Fibroblast of the conjunctiva (primary cell): ENCODE measurements around the gene PRRT4.

ENCODE experiments used
- DNase-seq: peaks from one replicate; pipeline ENCODE4 v3.0.0-alpha.2; 2010; ENCODE audit warnings: low read depth

The PRRT4 gene

DNA sequence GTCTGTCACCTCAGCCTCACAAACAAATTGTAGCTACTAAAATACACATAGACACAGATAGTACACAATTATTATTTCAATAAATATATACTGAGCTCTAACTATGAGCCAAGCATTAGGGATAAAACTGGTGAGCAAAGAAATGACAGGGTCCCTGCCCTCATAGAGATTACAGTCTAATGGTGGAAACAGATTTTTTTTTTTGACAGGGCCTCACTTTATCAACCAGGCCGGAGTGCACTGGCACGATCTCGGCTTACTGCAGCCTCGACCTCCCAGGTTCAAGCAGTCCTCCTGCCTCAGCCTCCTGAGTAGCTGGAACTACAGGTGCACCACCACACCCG lies 17.1 kb downstream of the PRRT4 start:
- DNase-seq, result no peak

GRCh38 chr7:128343554-128344430 lies 17.7 kb downstream of the PRRT4 start, which contains the start of gene RBM28:
TSS of gene RBM28 (minus strand) at chr7:128343908. CDS start at chr7:128343793, 115 bp downstream.
- DNase-seq, result peak; percentile 75

DNA sequence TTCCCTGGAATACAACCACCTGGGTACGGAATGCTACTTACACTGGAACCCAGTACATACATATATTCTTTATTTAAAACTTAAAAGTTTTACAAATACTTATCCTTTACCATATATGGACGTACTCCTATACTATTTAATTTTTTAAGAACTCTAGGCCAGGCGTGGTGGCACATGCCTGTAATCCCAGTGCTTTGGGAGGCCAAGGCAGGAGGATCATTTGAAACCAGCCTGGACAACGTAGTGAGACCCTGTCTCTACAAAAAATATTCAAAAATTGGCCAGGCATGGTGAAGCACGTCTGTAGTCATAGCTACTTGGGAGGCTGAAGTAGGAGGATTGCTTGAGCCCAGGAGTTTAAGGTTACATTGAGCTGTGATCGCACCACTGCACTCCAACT lies 19.8 kb downstream of the PRRT4 start:
- no peak for DNase-seq

DNA sequence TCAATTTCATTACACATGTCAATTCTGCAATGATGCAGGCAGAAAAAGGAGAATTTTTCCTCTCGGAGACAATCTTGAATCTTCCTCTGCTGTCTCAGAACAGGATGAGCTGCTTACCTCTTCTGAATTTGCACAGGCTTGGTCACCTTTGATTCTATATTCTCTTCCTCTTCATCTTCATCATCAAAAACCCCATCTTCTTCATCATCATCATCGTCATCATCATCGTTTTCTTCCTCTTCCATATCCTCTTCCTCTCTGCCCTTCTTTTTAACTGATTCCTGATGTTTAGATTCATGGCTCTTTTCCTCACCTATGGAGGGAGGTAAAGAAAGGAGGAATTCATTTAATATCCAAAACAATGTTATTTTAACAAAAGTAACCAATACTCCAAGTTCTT lies 25.8 kb downstream of the PRRT4 start:
- DNase-seq, result no peak

DNA sequence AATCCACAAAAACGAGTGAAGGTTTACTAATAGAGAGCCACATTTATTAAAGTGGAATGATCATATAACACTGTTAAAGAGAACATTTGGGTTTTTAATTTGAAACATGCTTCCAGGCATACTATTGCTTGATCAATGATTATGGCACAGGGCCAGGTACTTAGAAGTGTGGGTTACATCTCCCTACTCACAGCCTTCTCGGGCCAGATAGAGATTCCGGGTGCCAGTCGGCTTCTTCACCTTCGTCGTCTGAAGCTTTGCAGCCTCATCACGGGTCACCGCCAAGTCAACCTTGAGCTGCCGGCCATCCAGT lies 37.2 kb downstream of the PRRT4 start:
- no peak for DNase-seq

DNA sequence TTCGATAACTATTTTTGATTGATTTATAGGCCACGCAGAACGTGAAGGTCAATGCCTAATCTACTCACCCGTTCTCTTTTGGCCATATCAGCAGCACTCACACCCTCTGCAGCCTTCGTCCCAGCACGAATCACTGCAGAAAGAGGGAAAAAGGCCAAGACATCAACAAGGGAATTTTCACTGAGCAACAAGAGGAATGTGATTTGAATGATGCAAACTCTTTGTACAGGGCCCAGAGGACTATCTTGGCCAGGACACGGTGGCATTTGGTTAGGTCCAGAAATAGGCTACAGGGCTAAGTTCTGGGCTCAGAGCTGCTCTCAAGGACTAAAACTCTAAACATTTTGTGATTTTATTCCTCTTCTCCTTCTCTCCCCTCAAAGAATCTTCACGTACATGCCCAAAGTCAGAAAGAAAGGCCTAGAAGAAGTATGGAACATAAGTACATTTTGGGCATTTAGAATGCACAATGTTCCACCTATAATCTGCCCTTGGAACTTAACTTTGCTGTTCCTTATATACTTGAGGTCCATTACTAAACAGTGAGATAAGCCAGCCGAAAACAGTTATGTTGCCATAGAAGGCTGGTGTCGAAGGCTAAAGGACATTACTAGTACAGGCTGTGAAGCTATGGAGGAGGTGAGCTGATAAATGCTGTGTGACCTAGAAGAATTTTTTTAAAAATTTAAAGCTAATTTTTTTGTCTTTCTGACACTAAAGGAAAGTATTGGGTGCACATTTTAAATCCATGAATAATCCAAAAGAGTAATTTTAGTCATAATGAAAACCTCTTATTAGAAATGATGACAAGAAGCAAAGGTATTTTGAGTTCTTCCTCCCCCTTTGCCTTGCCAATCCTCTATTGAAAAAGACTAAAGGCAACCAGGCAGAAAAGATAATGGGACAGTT lies 37.8 kb downstream of the PRRT4 start:
- DNase-seq, result no peak

DNA sequence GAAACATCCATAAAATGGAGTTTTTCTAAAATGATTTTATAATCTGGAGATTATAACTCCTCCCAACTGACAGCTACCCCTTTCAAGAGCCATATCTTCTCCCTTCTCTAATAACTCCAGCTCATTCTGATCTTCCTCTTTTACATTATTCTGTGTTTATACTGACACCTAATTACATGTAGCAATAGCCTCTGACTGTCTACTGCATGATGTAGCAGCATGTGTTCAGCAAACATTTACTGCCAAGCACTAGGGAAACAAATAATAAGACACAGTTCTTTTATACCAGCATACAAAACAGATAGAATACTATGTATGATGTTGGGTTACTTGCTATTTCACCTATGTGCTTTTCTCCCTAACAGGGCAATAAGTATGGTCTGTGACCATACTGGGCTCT lies 38.5 kb downstream of the PRRT4 start:
- DNase-seq, result no peak

GRCh38 chr7:128322040-128322643 lies 39.3 kb downstream of the PRRT4 start:
- DNase-seq, result peak; percentile 42

DNA sequence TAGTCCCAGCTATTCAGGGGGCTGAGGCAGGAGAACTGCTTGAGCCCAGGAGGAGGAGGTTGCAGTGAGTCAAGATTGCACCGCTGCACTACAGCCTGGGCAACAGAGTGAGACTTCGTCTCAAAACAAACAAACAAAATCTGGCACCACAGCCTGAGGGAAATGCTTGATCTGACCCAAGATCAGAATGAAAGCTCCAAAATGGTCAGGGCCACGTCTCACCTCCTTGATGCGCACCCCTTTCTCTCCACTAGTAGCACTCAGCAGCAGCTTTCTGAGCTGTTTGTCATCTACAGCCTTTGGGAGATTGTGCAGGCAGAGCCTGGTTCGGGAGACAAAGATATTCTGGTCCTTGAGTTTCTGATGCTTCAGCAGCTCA lies 40.5 kb downstream of the PRRT4 start:
- DNase-seq, result no peak

- no peak for DNase-seq
Measured at GRCh38 chr7:128318691-128319090, 42.8 kb downstream of the PRRT4 start.

GRCh38 chr7:128311013-128311412 lies 50.5 kb downstream of the PRRT4 start:
- no peak for DNase-seq

- DNase-seq, result no peak
Measured at GRCh38 chr7:128310499-128310898, 51.0 kb downstream of the PRRT4 start.

DNA sequence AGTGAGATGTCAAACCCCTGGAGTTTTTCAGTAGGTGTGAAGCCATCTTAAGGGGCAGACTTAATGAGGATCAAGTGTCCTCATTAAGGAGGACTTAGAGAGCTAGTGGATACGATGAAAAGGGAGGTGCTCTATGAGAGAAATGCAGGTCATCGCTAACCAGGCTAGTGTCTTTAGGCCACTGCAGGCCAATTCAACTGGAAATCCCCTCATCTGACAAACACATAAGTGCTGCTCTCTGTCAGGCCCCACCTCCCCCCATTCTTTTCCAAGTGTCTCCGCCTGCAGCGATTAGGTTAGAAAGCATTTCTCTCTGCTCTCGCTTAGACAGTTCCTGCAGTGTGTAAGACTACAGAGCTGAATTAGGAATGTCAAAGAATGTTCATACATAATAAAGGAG lies 51.5 kb downstream of the PRRT4 start:
- no peak for DNase-seq

GRCh38 chr7:128309124-128309523 lies 52.4 kb downstream of the PRRT4 start:
- no peak for DNase-seq

DNA sequence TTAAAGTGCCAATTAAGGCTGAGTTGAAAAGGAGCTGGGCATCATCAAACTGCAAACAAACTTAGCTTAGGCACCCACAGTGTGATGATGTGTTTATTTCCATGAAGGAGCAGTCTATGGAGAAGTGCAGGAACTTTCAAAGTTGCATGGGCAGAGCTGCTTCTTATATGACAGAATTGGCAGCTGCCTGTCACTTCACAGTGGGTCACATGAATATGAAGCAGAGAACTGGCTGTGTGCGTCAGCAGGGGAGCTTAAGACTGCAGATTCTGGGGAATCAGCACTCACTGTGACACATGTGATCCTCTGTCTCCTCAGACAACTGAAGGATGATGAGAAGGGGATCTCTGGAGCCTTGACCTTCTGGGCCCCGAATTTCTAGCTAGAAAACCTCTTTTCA lies 54.4 kb downstream of the PRRT4 start:
- no peak for DNase-seq

GRCh38 chr7:128304212-128304611 lies 57.3 kb downstream of the PRRT4 start:
- DNase-seq, result no peak

GRCh38 chr7:128303643-128304042 lies 57.8 kb downstream of the PRRT4 start:
- no peak for DNase-seq

GRCh38 chr7:128303133-128303532 lies 58.4 kb downstream of the PRRT4 start:
- no peak for DNase-seq

- no peak for DNase-seq
Measured at GRCh38 chr7:128302139-128302538, 59.4 kb downstream of the PRRT4 start.
